HEK293T (cell line): ENCODE data around the gene ACADVL.

Experiments
- FOXM1 ChIP-seq: fragments of 450-650 bp; IDR thresholded peaks from 2 replicates; pipeline ENCODE4 v1.6.1; 2017; ENCODE audit warnings: mild to moderate bottlenecking, borderline replicate concordance
- SUZ12 ChIP-seq: fragments of 450-650 bp; IDR thresholded peaks from 2 replicates; pipeline ENCODE4 v1.6.1; 2016; ENCODE audit warnings: mild to moderate bottlenecking

- TF ChIP-seq SUZ12 (no peak), FOXM1 (no peak)
Observed at GRCh38 chr17:7260651-7261378, 41.1 kb downstream of the ACADVL start.
